Endodermal cell (in vitro differentiated cells): ENCODE data around the gene CDH4. TPM values are rescaled to one million over a fixed set of nuclear protein-coding genes. Genes with fewer than 3 reads are reported as not detected.

Experiments
- DNase-seq: peaks from one replicate; pipeline ENCODE4 v3.0.0-alpha.2; 2017
- H3K27ac ChIP-seq: 2 replicates; pipeline ENCODE4 v1.5.1; 2013; ENCODE audit warnings: mild to moderate bottlenecking, low read depth, low read length, moderate library complexity
- H3K27me3 ChIP-seq: 2 replicates; pipeline ENCODE4 v1.6.1; 2013; ENCODE audit warnings: mild to moderate bottlenecking, low read length, moderate library complexity; ENCODE audit not compliant: insufficient read depth, control insufficient read depth, poor library complexity, severe bottlenecking
- H3K36me3 ChIP-seq: 2 replicates; pipeline ENCODE4 v1.7.0; 2013; ENCODE audit warnings: mild to moderate bottlenecking, low read length, moderate library complexity; ENCODE audit not compliant: control insufficient read depth, insufficient read depth
- H3K4me1 ChIP-seq: one replicate; pipeline ENCODE4 v1.7.0; 2013; ENCODE audit warnings: low read length; ENCODE audit not compliant: control insufficient read depth, insufficient read depth
- H3K4me3 ChIP-seq: 2 replicates; pipeline ENCODE4 v1.5.1; 2013; ENCODE audit warnings: mild to moderate bottlenecking, low read length, moderate library complexity
- H3K9ac ChIP-seq: 2 replicates; pipeline ENCODE4 v1.6.1; 2013; ENCODE audit warnings: mild to moderate bottlenecking, low read length, moderate library complexity; ENCODE audit not compliant: poor library complexity, severe bottlenecking; ENCODE audit errors: extremely low read depth
- H3K9me3 ChIP-seq: 2 replicates; pipeline ENCODE4 v1.6.1; 2013; ENCODE audit warnings: mild to moderate bottlenecking, low read length, moderate library complexity; ENCODE audit not compliant: control insufficient read depth
- H3K27ac Mint-ChIP-seq: 2 replicates; pipeline ENCODE4 v1.8.0; 2020; ENCODE audit warnings: mixed read lengths
- H3K27me3 Mint-ChIP-seq: 2 replicates; pipeline ENCODE4 v1.8.0; 2021; ENCODE audit warnings: mild to moderate bottlenecking, mixed read lengths; ENCODE audit not compliant: insufficient read depth
- H3K36me3 Mint-ChIP-seq: 2 replicates; pipeline ENCODE4 v1.8.0; 2020; ENCODE audit warnings: low read depth, mixed read lengths
- H3K4me1 Mint-ChIP-seq: 2 replicates; pipeline ENCODE4 v1.8.0; 2020; ENCODE audit warnings: mixed read lengths
- H3K4me3 Mint-ChIP-seq: 2 replicates; pipeline ENCODE4 v1.8.0; 2020; ENCODE audit warnings: mild to moderate bottlenecking, moderate library complexity, mixed read lengths
- H3K9me3 Mint-ChIP-seq: 2 replicates; pipeline ENCODE4 v1.8.0; 2020; ENCODE audit warnings: mild to moderate bottlenecking, mixed read lengths
- WGBS, 2 experiments: methylation state at CpG; one replicate each; pipeline versions ENCODE4 v1.1.5 to v1.1.7; 2013; ENCODE audit warnings: missing lambda C conversion rate in 2 of 2, mixed read lengths in 1 of 2; ENCODE audit not compliant: insufficient coverage in 1 of 2, insufficient read length in 1 of 2; 5-methylcytosine and 5-hydroxymethylcytosine counted together
- total RNA-seq, 2 donors: library from RNA; stranded (reverse); fragmentation: NEBNext Ultra II Directional in 1 of 2; extraction: Animal tissue kit (Norgen Biotek cat#: 25700) in 1 of 2; gene quantifications; 2 replicates in 1 of 2; 3 replicates in 1 of 2; pipeline ENCODE4 v1.2.1, GENCODE V29; 2021
- TF ChIP-seq, protein P1 (sequence below): fragments of 200-600 bp; sonication (generic); conservative IDR thresholded peaks from 2 replicates; pipeline ENCODE4 v1.5.0; 2021; ENCODE audit warnings: antibody characterized with exemption, mild to moderate bottlenecking

CDH4 gene
- total RNA-seq, 2 donors from 2014 or later, result 1.8 to 5.8 TPM

DNA sequence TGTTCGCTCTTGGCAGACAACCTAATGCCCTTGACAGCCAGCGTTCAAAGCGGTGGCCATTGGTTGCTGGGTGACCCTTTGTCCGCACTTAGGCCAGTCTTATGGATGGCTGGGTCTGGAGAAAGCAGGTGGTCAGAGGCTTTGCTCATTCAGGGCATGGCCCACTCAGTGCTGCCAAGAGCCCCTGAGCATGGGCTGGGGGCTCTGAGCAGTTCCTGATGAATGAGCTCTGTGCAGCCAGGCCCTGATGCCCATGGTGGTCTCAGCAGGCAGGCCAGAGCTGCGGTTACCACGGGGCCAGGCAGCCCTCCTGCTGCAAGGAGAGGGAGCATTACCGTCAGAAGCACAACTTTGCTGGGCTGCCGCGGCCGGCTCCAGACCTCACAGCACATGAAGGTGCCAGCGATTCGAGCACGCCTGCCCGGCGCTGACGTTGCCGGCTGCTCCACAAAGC, 36.3 kb downstream of the CDH4 start:
- Histone ChIP-seq H3K27ac (no peak overlapping the region), H3K9ac (no peak overlapping the region), H3K36me3 (no peaks in the 10 kb centered on the region), H3K4me1 (no peaks in the 10 kb centered on the region), H3K9me3 (no peaks in the 10 kb centered on the region), H3K27me3 (no peaks in the 10 kb centered on the region), H3K4me3 (no peak overlapping the region)
- no peak overlapping the region for H3K4me3 Mint-ChIP-seq
- H3K27ac Mint-ChIP-seq, result no peak overlapping the region
- TF ChIP-seq, protein P1, sequence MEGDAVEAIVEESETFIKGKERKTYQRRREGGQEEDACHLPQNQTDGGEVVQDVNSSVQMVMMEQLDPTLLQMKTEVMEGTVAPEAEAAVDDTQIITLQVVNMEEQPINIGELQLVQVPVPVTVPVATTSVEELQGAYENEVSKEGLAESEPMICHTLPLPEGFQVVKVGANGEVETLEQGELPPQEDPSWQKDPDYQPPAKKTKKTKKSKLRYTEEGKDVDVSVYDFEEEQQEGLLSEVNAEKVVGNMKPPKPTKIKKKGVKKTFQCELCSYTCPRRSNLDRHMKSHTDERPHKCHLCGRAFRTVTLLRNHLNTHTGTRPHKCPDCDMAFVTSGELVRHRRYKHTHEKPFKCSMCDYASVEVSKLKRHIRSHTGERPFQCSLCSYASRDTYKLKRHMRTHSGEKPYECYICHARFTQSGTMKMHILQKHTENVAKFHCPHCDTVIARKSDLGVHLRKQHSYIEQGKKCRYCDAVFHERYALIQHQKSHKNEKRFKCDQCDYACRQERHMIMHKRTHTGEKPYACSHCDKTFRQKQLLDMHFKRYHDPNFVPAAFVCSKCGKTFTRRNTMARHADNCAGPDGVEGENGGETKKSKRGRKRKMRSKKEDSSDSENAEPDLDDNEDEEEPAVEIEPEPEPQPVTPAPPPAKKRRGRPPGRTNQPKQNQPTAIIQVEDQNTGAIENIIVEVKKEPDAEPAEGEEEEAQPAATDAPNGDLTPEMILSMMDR, result no peak
- no peak for DNase-seq
- WGBS, 2 experiments, result 91 to 95% methylated on average over 14 to 17 of the region's 17 CpGs
- H3K36me3 Mint-ChIP-seq, result no peaks in the 10 kb centered on the region
- H3K9me3 Mint-ChIP-seq, result peaks cover 5% of the 10 kb centered on the region
- peaks cover 17% of the 10 kb centered on the region for H3K27me3 Mint-ChIP-seq
- no peaks in the 10 kb centered on the region for H3K4me1 Mint-ChIP-seq

DNA sequence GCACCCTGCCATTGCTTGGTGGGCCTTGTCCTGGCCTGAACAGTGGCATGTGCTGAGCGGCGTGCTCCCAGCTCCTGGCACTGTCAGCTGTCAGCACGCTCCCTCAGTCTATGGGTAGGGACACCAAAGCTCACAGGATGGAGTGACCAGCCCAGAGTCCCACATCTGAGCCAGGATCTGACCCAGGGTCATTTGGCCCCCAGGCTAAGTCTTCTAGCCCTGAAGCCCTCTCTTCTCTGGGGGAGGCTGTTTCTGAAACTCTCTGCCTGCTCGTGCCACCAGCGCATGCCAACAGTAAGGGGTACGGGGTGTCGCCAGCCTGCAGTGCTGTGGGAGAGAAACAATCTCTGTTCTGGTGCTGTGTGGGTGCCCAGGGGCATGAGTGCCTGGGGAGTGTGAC, 37.1 kb downstream of the CDH4 start:
- Histone ChIP-seq H3K9ac (no peak overlapping the region), H3K9me3 (no peaks in the 10 kb centered on the region), H3K27me3 (no peaks in the 10 kb centered on the region), H3K4me1 (no peaks in the 10 kb centered on the region), H3K27ac (no peak overlapping the region), H3K4me3 (no peak overlapping the region), H3K36me3 (no peaks in the 10 kb centered on the region)
- H3K9me3 Mint-ChIP-seq, result peaks cover 3% of the 10 kb centered on the region
- TF ChIP-seq, protein P1, result no peak
- peaks cover 17% of the 10 kb centered on the region for H3K27me3 Mint-ChIP-seq
- H3K36me3 Mint-ChIP-seq, result no peaks in the 10 kb centered on the region
- H3K4me1 Mint-ChIP-seq, result no peaks in the 10 kb centered on the region
- no peak overlapping the region for H3K27ac Mint-ChIP-seq
- no peak for DNase-seq
- WGBS, 2 experiments, result 77 to 82% methylated on average over 7 of the region's 7 CpGs
- no peak overlapping the region for H3K4me3 Mint-ChIP-seq

DNA sequence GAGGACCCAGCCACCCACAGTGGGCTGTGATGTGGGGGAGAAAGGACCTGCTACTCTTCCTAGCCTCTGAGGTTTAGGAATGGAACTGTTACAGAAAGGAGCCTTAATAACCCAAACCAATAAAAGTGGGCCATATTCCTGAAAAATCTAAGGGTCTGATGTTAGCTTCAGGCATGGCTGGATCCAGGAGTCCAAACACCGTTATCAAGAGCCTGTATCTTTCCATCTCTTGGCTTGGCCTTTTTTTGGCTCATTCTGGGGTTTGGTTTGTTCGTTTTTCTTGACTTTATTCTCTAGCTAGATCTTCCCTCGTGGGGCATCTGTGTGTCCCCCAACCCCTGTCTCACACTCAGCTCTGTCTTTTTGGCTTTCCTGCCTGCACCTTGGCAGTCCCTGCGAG, 38.7 kb downstream of the CDH4 start:
- Histone ChIP-seq H3K27me3 (no peaks in the 10 kb centered on the region), H3K4me1 (no peaks in the 10 kb centered on the region), H3K9me3 (no peaks in the 10 kb centered on the region), H3K36me3 (no peaks in the 10 kb centered on the region), H3K9ac (no peak overlapping the region), H3K4me3 (no peak overlapping the region), H3K27ac (no peak overlapping the region)
- Mint-ChIP-seq H3K9me3 (peaks cover 3% of the 10 kb centered on the region), H3K27ac (no peak overlapping the region), H3K4me3 (no peak overlapping the region), H3K27me3 (peaks cover 15% of the 10 kb centered on the region), H3K36me3 (no peaks in the 10 kb centered on the region), H3K4me1 (no peaks in the 10 kb centered on the region)
- no peak for DNase-seq
- 92 to 100% methylated on average over 3 to 4 of the region's 4 CpGs for WGBS, 2 experiments
- TF ChIP-seq, protein P1, result no peak
